GM18909 (cell line): ENCODE results near the gene SRPX2.

Source experiments
- ATAC-seq: cut with Tn5 transposase; IDR thresholded peaks from one replicate; pipeline ENCODE4 v1.9.1; 2021; ENCODE audit warnings: mild to moderate bottlenecking; ENCODE audit not compliant: unreplicated experiment, poor library complexity

SRPX2 gene

DNA sequence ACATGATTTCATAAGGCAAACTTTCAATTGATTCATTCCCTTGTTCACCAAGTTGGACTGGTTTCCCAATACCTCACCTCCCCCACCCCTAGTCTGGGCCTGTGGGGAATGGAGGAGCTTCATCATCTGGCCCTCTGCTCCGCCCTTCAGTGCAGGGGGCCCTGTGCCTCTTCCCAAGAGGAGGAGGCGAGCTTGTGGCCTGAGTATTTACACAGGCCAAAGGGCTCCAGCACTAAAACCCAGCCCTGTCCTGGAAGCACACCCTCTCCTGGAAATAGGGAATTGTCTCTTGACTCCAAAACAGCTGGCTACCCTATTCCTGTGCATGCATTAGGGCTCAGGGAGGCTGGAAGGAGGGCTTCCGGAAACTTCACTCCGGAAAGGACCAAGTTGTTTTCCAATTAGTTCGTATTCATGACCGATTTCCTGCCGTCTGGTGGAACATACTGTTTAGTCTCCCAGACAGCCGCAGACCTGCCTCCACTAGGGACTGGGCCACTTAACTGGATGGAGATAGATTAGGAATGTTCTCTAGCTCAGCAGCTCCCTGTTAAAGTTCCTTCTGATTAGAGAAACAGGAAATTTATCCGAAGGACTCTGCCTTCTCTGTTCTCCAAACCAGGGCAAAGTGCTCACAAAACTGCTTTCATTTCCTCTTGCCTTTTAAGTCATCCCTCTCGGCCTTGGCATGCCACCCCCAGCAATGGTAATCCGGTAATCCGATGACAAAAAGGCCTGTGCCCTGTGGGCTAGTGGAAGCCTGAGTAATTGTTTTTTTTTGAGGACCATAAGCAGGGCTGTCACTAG is 5.8 kb downstream of the SRPX2 start:
- ATAC-seq = peak; percentile 34

DNA sequence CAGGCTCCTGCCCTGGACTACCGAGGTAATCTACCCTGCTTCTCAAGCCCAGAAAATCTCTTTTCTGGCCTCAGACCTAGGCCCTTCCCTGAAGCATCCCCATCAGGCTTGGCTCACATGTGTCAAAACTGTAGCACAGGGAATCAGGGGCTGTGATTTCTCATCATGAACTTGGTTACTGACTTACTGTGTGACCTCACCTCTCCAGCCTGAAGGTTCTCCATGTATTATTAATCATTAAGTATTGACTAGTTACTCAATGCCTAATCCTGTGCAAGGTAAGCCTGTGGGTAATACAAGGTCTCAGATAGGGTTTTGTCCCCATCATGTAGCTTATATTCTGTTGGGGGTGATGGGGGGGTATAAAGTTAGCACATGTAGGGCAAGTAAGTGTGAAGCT is 6.8 kb downstream of the SRPX2 start:
- peak; percentile 59 for ATAC-seq

DNA sequence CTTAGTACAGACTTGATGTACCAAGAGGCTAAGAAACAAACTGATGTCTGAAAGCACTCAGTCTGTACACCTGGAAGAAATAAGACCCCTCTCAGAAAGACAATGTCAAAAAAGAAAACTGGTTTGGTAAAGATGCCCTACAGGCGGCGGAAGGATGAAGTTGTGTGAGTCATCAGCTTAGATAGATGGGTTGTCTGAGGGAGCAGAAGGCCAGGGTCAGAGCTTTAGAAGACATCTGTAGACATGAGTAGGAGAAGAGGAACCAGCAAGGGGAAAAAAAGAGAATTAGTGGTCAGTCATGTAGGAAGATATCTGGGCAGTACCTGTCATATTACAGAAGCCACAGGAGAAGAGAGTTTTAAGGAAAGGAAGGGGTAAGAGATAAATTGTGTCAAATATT is 8.3 kb downstream of the SRPX2 start:
- ATAC-seq = no peak

DNA sequence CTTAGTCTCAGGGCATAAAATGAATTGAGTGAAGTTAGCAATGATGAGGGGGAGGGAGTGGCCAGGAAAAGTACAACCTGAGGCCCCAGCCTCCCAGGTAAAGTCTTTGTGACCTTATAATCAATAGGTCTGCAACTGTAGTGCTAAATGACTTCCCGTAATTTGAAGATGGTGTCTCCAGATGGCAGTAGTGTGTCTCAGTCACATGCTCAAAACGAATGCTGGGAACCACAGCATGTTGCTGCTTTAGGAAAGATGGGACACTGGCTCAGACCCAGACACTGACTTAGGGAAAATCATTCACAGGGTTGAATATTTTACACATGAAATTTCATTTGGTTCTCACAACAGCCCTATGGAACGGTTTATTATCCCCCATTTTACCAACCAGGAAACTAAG is 10.3 kb downstream of the SRPX2 start:
- no peak for ATAC-seq

DNA sequence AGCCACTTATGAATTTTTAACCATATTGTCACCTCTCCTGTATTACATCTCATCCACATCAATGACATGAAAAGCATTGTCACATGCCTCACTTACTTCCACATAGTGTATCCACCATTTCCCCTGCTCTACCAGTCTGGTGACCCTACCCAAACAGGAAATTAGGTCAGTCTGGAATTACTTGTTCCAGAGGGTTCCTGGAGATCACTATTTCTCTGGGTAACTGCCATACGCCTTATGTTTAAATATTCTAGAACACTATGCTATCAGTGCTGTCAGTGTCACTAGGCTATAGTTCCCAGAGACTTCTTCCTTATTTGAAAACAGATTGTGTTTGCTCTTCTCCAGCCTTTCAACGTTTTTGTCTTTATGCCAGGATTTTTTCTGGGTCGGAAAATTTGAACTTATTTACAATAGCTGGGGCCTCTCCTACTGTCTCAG is 15.0 kb downstream of the SRPX2 start:
- ATAC-seq = no peak

DNA sequence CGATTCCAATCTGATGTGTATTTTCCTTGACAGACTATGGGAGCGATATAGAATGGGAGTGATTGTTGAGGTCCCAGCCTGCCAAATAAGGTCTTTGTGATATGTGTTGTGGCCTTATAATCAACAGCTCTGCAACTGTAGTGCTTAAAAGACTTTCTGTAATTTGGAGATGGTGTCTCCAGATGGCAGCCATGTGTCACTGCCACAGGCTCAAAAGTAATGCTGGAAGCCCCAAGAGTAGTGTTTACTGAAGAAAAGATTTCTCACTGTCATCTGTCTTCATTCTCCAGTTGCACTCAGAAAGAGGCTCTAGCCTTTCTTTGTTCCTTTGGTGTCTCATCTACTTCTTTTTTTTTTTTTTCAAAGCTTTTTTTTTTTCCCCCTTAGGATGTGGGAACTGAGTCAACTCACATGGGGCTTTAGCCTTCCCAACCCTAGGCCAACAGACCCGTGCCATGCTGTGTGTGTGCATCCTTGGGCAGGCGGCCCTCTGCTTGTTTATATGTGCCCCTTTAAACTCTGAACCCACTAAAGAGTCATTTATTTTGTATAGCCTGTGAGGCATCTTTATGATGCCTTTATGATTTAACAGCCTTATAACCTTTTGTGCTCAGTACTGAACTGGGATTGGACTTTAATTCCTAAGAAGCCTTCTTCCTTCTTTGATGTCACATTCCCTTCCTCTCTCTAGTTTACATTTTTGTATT is 15.6 kb downstream of the SRPX2 start:
- no peak for ATAC-seq

DNA sequence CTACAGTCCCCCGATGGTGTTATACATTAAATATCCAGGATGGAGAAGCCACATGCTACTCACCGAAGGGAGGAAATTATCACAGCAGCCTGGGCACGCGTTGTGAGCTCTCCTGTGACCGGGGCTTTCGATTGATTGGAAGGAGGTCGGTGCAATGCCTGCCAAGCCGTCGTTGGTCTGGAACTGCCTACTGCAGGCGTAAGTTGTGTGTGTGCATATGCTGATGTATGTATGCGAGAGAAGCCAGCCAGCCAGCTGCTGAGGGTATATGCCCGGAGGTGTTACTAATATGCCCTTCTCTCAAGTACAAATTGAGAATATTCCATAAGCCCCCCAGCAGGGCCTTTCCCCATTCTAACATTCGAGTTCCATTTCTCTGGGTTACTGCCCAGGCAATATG is 18.2 kb downstream of the SRPX2 start:
- ATAC-seq = no peak

DNA sequence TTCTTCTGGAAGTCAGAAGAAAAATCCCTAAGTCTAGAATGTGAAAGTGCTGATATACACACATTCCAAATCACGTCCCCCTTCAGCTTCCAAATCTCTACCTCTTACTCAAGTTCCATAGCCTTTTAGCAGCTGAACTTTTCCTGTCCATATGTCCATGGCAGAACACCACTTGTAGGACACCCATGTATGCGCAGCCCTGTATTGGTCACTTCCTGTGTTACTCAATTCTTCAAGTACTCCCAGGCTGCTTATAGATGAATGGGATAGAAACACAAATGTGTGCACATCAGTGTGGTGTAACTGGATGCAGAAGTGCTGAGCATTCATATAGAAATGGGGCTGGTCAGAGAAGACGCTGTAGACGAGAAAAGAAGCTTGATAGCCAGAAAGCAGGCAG is 18.8 kb downstream of the SRPX2 start:
- no peak for ATAC-seq

DNA sequence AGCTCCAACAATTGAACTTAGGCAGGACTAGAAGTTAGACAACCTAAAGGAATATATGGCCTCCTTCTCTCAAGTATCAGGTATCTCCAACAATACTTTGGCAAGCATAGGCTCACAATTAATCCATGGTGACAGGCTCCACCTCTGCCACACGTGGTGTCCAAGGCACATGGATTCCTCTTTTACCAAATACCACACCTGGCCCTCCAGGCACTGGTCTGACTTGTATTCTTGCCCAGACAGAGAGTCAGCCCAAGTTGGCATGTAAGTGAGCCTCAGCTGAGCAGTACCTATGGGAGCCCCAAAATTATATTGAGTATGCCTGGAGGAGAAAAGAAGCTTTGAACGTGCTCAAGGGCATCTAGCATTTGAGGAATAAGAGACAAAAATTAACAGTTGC is 19.6 kb downstream of the SRPX2 start:
- ATAC-seq = no peak

DNA sequence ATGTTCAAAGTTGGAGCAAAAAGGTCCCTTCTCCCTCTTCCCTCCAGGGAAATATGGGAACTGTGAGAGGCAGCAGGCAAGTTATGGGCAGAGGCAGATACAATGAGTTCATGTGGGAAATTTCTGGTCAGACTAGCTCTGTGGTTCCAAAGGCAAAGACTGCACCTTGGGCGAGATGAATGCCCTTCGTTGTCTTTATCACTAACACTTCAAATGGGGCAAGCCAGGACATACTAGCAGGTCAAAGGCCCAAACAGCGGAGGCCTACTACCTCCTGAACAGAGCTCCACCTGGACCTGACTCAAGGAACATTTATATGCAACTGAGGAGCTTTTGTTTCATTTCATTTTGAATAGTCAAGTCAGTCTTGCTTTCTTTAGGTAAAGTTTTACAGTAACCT is 29.0 kb downstream of the SRPX2 start:
- no peak for ATAC-seq

DNA sequence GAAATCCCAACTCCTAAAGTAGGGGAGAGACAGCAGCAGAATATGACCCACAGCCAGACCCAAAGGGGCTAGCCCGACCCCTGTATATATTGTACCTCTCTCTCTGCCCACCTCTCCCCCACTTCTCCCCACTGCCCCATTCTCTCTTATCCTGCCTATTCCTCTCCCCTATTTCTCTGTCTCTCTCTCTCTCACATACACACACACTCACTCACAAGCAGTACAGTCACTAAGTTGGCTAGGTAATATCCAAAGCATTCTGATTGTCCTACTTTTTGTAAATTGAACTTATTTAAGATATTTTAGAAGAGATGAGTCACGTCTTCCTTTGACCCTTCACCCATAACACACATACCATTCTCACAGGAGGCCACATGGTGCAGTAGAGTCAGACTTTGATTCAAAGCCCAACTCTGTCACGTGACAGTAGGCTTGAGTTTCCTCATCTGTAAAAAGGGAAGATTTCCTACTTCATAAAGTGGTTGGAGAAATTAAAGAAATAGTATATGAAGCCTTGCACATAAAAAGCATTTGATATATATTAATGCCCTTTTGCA is 29.5 kb downstream of the SRPX2 start:
- ATAC-seq = no peak

DNA sequence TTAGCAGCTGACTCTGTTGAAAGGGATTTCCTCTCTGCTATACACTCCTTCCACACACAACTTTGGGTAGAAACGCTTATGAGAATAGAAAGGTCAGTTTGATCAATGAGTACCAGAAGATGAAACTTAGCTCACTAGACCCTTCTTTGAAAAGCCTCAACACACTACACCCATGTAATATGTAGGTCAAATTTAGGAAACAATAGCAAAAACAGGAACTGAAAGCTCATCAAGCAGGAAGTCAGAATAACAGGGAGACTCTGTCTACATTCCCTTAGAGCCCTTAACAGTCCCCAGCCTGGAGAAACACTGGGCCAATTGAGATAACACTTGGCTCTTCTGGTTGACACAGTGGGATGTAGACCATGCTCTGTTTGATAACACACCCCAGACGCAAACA is 30.7 kb downstream of the SRPX2 start:
- peak; percentile 69 for ATAC-seq

DNA sequence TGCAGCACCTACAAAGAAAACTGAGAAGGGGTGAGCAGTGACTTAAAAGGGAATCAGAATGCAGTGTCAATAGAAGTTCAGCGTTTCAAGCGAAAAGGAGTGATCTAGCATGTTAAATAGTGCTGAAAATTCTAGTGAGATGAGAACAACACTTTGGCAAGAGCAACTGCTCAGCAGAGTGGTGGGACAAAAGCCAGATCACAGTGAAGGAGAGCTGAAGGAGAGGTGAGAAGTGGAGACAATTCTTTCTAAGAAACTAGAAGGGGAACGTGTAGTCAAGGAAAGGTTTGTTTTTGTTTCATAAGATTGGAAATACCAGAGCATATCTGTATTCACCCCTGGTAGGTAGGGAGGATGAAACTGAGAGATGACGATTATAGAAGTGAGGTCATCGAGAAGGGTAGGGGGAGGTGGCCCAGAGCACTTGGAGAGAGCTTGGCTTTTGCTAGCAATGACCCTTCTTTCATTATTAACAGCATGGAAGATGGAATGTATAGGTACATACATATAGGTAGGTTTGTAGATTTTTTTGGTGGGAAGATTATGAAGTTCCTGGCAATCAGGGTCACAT is 33.7 kb downstream of the SRPX2 start:
- ATAC-seq = no peak

DNA sequence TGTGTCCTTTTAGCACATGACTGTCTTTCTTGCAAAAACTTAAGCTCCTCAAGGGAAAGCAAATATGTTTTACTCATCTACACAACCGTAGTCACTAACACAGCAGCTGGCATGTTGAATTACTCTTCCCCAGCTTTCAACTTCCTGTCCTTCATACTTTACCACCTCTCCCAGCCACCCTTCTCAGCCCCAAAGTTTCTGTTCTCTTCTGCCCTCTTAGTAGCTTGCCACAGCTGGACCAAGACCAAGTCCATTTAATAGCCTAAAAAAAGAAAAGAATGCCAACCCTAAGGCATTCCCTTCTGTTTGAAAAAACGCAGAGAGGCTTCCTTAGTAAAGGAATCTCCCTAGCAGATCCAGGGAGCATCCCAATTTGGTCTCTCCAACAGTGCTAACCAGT is 36.8 kb downstream of the SRPX2 start:
- ATAC-seq = no peak

DNA sequence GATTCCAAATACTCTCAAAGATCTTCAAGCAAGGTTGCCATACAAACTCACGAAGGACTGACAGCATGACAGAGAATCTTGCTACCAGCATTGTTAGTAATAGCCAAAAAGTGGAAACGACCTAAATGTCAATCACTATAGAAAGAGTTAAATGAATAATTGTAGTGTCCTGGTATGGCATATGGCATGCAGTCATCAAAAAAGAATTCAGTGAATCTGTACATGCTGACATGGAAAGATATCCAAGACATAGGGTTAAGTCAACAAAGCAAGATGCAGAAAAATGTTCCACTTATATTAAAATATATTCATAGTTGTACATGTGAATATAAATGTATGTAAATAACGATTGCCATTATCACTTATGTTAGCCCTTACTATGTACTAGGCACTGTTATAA is 37.6 kb downstream of the SRPX2 start:
- no peak for ATAC-seq

DNA sequence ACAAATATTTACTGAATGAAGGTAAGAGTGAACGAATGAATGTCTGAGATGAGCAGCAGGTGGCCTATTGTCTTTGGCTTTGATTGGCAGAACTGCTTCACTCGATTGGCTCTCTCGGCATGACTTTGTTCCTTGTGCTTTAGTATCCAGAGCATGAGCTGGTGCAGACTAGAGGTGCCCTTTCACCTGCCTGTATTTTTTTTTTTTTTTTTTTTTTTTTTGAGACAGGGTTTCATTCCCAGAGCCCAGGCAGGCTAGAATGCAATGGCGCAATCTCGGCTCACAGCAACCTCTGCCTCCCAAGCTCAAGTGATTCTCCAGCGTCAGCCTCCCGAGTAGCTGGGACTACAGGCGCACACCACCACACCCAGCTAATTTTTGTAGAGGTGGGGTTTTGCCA is 38.9 kb downstream of the SRPX2 start:
- ATAC-seq = no peak

DNA sequence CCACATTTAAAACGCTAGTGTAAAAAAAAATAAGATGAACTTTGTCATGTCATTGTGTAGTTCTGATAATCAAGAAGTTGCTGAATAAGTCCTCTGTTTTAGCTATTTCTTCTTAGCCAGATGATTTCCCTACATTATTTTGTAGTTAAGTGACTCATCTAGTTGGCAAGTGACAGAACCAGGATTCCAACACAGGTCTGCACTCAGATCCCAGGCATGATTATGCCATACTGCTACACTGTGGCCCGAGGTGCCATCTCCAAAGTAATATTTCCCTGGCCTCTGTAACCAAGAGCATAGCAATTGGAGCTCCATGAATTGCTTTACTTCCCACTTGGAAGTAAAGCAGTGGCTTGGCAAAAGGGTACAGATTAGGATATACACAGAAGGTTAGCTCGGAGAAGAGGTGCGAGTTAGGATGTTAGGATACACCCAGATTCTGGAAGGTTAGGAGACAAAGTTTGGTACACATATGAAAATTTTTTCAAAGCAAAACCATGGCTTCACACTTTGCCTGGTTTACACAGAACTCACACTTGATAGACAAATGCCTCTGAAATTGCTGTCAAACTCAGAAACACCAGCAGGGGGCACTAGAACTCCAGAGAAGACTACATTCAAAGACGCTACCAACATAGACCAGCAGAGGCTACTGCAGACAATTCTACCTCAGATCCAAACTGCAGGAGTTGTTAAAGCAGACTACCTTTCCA is 41.4 kb downstream of the SRPX2 start:
- ATAC-seq = peak; percentile 72

DNA sequence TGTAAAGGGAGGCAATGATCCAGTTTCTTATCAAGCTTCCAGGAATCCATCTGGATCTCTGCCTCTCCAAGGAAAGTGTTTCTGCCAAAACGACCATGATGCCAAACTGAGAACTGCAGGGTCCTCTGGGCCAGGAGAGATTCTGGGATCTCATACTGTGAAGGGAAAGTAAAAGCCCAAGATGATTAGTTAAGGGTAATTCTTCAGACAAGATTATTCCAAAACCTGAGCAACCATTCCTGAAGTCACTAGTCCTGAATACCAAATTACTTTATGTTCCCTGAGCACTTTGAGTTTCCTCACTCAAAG is 42.0 kb downstream of the SRPX2 start:
- no peak for ATAC-seq

DNA sequence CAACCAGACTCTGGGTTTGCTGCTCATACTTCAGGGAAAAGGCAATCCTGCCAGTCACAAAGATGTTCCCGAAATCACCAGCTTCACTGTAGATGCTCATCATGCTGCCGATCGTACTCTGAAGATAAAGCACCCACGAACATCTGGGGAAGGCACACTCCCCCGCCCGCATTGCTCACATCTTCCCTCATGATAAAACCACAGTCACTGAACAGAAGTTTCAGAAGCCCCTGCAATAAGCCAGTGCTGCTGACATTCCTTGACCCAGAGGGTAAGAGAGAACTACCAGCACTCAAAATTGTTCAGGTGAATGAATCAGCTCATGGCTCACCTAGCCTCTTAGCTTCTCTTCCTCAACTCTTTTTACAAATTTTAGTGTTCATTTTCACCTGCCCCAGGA is 43.1 kb downstream of the SRPX2 start:
- ATAC-seq = peak; percentile 44

DNA sequence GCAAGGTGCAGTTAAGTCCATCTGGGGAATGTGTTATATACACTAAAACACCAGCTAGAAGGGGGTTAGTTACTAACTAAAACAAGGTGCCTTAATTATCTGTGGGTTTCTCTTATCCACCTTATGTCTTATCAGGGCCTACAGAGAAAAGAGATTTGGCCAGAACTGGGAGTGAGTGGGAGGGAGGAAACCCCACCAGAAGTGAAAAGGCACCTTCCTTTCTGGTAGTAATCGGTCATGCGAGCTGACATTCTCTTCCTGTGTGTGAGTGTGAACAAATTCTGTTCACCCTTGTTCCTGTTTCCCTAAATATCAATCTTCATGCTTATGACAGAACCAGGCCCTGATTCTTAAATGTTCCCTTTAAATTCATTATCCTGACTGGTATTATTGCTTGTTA is 43.5 kb downstream of the SRPX2 start:
- ATAC-seq = peak; percentile 72

DNA sequence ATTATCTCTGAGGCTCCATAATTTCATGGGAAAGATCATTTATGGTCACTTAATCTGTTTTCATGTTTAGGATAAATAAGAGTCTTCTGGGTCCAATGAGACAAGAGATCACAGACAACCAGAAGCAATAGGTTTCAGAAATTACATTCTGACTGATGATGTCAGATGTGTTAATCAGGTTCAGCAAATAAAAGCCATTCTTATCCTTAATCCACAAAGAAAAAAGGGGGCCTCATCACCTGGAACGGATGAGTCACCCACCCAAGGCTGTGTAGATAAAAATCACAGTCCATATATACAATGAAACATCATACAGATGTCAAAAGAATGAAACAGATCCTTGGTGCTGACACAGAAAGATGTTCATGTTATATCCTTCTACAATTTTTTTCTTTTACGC is 51.3 kb downstream of the SRPX2 start:
- no peak for ATAC-seq
